Right cardiac atrium (tissue), 5 donors: Measurements from ENCODE around the gene THBS4. TPM values are rescaled to one million over a fixed set of nuclear protein-coding genes. Genes with fewer than 3 reads are reported as not detected.

Source experiments
- ATAC-seq, 2 donors: fragments of 200-7000 bp; cut with Tn5 transposase; one replicate each; pipeline versions ENCODE4 v1.8.0 to v1.9.1; 2020; ENCODE audit warnings: moderate library complexity in 2 of 2, mild to moderate bottlenecking in 1 of 2
- DNase-seq, 3 donors: peaks; one replicate each; pipeline ENCODE4 v3.0.0-alpha.2; 2020
- H3K27ac ChIP-seq: one replicate; pipeline ENCODE4 v1.5.1; 2013; ENCODE audit warnings: mild to moderate bottlenecking, low read length, control low read depth, moderate library complexity
- H3K27me3 ChIP-seq: one replicate; pipeline ENCODE4 v1.6.1; 2013; ENCODE audit not compliant: control insufficient read depth, insufficient read depth
- H3K4me1 ChIP-seq: one replicate; pipeline ENCODE4 v1.6.1; 2013; ENCODE audit warnings: low read length; ENCODE audit not compliant: control insufficient read depth, insufficient read depth
- H3K4me3 ChIP-seq: one replicate; pipeline ENCODE4 v1.5.1; 2013; ENCODE audit warnings: low read length, control low read depth
- H3K9me3 ChIP-seq: one replicate; pipeline ENCODE4 v1.6.1; 2013; ENCODE audit warnings: low read length; ENCODE audit not compliant: control insufficient read depth
- WGBS: extraction: QIAGEN DNeasy Blood & Tissue Kit; methylation state at CpG from one replicate; pipeline ENCODE4 v1.1.7; 2013; 5-methylcytosine and 5-hydroxymethylcytosine counted together
- intact Hi-C, 4 donors: fragments of 100-400 bp; cut with DNase I; formaldehyde crosslinking; loops; one replicate each; pipeline versions ENCODE4 v1.11.0 to v1.14.0; 2022 to 2023
- polyA plus RNA-seq: library from polyadenylated mRNA; stranded (reverse); fragments of 200-250 nt; gene quantifications from one replicate; pipeline ENCODE4 v1.2.3, GENCODE V29; 2013
- total RNA-seq, 4 donors: library from RNA; stranded (reverse); fragmentation: NEBNext Ultra II Directional; extraction: Animal tissue kit (Norgen Biotek cat#: 25700); gene quantifications; one replicate each; pipeline ENCODE4 v1.2.1, GENCODE V29; 2021
- donor health status: healthy with polysubstance abuse.
- donor health status: DM: no; HTN: yes; CAD: no.
- donor health status: DM: no; HTN: no; CAD: no.
- donor health status: DM: no; HTN: yes; CAD: no; lungs with severe emphysema.
- donor health status: DM: yes; HTN: yes; CAD: no.

Gene THBS4
- total and polyA plus RNA-seq, 5 donors, result 2.6 to 9.1 (median 4.5) TPM

DNA sequence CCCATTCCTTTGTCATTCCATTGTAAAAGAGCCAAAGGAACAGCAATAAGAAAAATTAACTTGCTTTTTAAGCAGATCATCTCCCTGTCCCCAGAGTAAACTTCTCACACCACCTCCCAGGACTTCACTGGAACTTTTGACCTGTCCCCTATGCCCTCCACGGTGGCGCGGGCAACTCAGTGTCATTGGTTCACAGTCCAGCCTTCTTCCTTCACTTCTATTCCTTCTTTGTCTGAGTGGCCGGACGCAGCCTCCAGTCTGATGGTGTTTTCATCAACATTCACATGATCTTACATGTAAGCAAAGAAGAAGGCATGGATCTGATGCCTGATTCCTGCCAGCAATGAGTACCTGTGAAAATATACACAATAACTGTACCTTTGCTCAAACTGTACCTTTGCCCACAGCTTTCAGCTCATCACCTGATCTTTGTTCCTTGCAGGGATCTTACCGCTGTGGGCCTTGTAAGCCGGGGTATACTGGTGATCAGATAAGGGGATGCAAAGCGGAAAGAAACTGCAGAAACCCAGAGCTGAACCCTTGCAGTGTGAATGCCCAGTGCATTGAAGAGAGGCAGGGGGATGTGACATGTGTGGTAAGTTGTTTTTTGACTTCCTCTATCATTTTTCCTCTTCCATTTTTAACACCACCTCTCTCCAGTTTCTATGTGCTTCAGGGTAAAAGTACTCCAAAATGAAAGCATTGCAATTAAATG, 32.5 kb downstream of the THBS4 start:
- Histone ChIP-seq H3K4me3 (no peak overlapping the region), H3K27ac (no peak overlapping the region), H3K9me3 (no peaks in the 10 kb centered on the region), H3K27me3 (no peaks in the 10 kb centered on the region), H3K4me1 (peaks cover 5% of the 10 kb centered on the region)
- ATAC-seq (no peak), DNase-seq (no peak)
- intact Hi-C loops, result no loop called here
- WGBS, result 90% methylated on average over 8 of the region's 8 CpGs

DNA sequence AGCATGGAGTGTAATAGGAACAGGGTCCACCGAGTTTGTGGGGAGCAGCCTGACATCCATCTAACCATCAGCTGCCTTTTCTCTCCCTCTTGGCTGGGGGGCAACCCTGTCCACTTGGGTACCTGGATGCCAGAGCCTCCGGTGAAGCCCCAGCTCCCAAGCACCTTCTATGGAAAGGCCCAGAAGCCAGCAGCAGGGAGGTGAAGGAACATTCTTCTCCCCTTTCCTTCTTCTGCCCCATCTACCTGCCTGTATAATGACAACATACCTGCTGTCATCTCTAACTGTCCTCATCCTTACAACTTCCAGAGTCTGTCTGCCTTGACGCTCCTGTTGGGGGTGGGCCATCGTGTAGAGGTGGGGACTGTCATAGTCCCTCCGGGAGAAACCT, 33.1 kb downstream of the THBS4 start:
- Histone ChIP-seq H3K4me1 (peaks cover 5% of the 10 kb centered on the region), H3K9me3 (no peaks in the 10 kb centered on the region), H3K4me3 (no peak overlapping the region), H3K27me3 (no peaks in the 10 kb centered on the region), H3K27ac (no peak overlapping the region)
- WGBS, result 96% methylated on average over 5 of the region's 5 CpGs
- intact Hi-C loops, result no loop called here
- ATAC-seq, result no peak
- no peak for DNase-seq

DNA sequence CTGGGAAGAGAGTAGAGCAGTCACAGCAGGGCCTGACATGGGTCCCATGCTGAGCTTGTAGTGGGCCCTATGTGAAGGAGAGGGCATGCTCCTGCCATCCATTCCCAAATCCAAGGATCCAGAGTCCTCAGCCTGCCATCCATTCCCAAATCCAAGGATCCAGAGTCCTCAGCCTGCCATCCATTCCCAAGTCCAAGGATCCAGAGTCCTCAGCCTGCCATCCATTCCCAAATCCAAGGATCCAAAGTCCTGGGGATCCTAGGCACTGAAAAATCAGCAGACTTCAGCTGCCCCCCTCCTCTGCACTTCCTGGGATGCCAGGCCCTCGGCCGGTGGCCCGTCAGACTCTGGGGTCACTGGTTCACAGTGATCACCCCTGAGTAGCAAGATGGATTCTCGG, 33.6 kb downstream of the THBS4 start:
- ATAC-seq, result no peak
- 59% methylated on average over 4 of the region's 4 CpGs for WGBS
- Histone ChIP-seq H3K9me3 (no peaks in the 10 kb centered on the region), H3K4me3 (no peak overlapping the region), H3K4me1 (peaks cover 5% of the 10 kb centered on the region), H3K27me3 (no peaks in the 10 kb centered on the region), H3K27ac (no peak overlapping the region)
- intact Hi-C loops, result no loop called here
- DNase-seq, result no peak

DNA sequence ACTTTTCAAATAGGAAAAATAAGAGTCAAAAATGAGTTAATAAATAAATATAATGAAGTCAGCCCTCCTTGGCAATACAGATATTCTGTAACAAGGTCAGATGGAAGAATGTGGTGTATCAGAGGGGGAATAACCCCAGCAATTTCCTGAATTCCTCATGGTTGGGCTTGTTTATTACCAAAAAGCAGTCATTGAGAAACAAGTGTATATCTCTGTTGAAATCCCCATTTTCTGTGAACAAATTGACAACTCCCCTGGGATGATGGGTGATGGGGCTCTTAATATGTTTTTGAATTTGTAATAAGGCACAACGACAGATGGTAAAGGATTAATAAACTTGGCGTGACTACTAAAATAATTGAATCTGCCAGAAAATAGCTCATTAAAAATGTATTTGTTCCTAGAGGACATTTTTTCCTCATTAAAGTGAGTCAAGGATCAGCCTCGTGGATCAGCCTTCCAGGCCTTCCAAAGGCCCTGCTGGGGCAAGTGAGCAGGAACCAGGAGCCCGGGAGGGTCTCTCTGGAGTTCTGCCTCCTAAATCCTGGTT, 34.2 kb downstream of the THBS4 start:
- intact Hi-C loops, result no loop called here
- DNase-seq (no peak), ATAC-seq (no peak)
- no peak overlapping the region for H3K4me3 ChIP-seq
- no peaks in the 10 kb centered on the region for H3K27me3 ChIP-seq
- H3K27ac ChIP-seq, result peak overlapping the region; percentile 31
- no peaks in the 10 kb centered on the region for H3K9me3 ChIP-seq
- WGBS, result 40% methylated on average over 4 of the region's 4 CpGs
- peaks cover 5% of the 10 kb centered on the region for H3K4me1 ChIP-seq

DNA sequence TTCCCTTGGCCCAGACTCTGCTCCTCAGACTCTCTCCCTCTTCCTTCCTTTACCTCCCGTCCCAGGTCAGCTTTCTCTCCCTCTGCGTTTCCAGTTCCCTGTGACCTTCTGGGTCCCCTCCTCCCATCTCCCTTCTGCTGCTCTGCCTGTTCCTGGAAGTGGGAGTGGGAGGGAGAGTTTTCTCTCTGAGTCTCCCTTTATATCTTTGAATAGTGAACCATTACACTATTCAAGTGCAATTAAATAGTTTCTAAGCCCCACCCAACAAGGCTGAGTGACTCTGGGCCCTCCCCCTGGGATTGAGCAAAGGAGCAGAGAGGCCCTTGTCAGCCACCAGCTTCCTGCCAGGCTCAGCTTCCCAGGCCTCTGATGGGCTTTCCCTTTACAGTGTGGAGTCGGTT, 34.8 kb downstream of the THBS4 start:
- intact Hi-C loops, result no loop called here
- 38% methylated on average over 3 of the region's 3 CpGs for WGBS
- peak; percentile 70 to 80 for ATAC-seq
- Histone ChIP-seq H3K4me3 (no peak overlapping the region), H3K27me3 (no peaks in the 10 kb centered on the region), H3K9me3 (no peaks in the 10 kb centered on the region), H3K4me1 (peaks cover 5% of the 10 kb centered on the region), H3K27ac (no peak overlapping the region)
- peak in 1 of 3 donors; percentile 34 for DNase-seq

DNA sequence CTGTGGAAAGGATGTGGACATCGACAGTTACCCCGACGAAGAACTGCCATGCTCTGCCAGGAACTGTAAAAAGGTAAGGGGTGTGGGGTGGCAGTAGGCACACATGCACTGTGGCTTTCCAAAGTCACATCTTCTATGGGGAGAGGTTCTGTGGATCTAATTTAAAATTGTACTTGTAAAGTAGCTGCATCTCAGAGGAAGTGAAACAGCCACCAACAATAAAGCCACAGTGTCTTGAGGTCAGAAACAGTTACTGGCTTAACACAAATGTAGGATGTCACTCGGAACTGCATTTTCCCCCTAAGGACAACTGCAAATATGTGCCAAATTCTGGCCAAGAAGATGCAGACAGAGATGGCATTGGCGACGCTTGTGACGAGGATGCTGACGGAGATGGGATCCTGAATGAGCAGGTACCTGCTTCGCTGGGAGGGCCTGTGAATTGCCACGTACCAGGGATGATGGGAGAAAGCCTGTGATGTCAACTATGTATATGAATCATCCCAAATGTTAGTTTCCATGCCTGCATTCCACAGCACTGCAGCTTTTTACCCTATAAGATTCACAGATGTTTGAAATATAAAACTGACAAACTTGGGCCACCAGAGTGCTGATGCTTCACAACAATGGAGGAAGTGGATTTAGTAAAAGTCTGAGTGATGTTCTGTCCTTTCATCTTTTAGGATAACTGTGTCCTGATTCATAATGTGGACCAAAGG, 35.3 kb downstream of the THBS4 start:
- ATAC-seq (no peak), DNase-seq (no peak)
- Histone ChIP-seq H3K9me3 (no peaks in the 10 kb centered on the region), H3K4me3 (no peak overlapping the region), H3K27me3 (no peaks in the 10 kb centered on the region), H3K27ac (no peak overlapping the region), H3K4me1 (peaks cover 5% of the 10 kb centered on the region)
- intact Hi-C loops, result no loop called here
- WGBS, result 67% methylated on average over 10 of the region's 10 CpGs

DNA sequence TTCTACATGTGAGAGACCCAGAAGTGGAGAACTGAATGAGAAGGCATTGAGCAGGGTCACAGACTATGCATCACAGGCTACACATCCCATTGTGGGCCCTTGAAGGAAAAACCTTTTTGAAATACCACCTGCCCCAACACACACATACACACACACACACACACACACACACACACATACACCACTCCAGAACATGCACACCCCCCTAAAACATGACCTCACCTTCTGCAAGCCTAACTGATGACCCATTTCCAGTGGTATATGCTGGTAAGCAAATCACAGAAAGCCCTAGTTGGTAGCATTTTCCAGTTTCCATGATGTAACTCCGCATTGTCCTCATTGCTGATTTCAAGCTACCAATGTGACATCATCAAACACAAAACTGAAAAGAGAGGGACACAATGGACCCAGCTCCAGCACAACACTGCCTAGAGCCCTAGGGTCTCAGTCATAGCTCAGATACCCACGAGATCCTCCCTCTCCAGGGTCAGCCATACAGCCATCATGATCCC, 36.4 kb downstream of the THBS4 start:
- intact Hi-C loops, result no loop called here
- H3K9me3 ChIP-seq, result no peaks in the 10 kb centered on the region
- no peak overlapping the region for H3K4me3 ChIP-seq
- H3K27ac ChIP-seq, result no peak overlapping the region
- no peaks in the 10 kb centered on the region for H3K27me3 ChIP-seq
- ATAC-seq (no peak), DNase-seq (no peak)
- 92% methylated on average over 2 of the region's 2 CpGs for WGBS
- H3K4me1 ChIP-seq, result peaks cover 5% of the 10 kb centered on the region

DNA sequence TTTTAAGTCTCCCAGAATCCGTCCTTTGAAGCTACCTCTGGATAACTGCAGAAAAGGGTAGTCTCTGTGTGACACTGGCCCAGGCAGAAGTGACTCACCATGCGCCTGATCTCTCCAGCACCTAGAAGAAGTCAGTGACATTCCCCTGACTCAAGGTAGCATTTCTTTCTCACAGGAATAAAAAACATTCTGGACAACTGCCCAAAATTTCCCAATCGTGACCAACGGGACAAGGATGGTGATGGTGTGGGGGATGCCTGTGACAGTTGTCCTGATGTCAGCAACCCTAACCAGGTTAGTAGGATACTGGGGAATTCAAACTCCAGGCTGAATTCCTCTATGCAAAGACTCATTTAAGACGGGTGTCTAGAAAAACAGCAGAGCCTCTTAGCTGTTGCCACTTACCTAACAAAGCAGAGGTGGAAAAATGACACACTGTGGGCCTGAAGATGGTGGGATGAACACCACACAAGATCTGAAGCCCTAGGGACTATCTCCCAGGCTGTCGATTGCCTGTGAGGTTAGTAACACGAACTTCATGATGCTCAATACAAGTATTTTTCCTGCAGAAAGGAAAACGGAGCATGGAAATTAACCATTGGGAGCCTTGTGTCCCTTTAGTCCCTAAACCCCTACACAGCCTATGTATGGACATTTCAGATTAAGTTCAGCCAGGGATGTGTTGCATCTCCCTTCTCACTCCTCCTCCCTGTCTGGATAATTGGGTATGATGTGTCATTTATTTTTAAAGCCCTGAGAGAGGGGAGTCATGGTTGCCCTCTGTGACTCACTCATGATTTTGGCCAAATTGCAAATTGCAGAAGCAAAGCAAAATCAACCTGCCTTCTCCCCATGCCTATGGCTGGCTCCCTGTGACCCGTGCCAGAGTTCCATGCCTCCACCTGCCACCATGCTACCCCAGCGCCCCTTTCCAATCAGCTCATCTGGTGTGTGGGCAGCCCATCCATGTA, 37.2 kb downstream of the THBS4 start:
- no peak for ATAC-seq
- DNase-seq, result no peak
- Histone ChIP-seq H3K27me3 (no peaks in the 10 kb centered on the region), H3K9me3 (no peaks in the 10 kb centered on the region), H3K27ac (no peak overlapping the region), H3K4me1 (peaks cover 7% of the 10 kb centered on the region), H3K4me3 (no peak overlapping the region)
- 84% methylated on average over 10 of the region's 10 CpGs for WGBS
- intact Hi-C loops, result no loop called here

DNA sequence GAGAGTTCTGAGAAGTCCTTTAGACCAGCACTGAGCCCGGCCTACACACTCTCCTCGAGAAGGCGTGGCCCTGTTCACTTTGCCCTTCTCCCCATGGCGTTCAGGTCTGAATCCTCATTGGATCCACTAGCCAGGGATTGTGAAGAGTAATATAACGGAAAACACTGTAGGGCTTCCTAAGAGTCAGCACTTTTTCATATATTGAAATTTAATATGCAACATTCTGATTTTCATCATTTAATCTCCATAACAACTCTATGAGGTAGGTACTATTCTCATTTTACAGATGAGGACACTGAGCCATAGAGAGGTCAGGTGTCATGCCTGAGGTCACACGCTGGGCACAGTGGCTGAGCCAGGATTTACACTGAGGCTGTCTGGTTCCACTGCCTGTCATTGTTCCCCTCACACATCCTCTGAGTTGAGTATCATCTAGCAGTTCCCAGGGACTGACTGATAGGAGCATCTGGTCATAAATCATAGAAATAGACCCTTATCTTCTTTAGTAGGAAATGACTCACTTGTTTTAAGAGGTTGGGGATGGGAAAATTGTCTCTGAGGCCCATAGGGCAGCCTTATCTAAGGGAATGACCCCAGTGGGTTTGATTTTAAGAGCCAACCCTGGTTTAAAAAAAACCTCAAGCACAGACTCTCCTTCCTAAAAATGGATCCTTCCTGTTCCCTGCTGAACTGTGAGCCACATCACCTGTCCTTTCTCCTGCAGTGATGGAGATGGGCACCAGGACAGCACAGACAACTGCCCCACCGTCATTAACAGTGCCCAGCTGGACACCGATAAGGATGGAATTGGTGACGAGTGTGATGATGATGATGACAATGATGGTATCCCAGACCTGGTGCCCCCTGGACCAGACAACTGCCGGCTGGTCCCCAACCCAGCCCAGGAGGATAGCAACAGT, 41.2 kb downstream of the THBS4 start:
- Histone ChIP-seq H3K9me3 (no peaks in the 10 kb centered on the region), H3K4me1 (peaks cover 2% of the 10 kb centered on the region), H3K27ac (no peak overlapping the region), H3K27me3 (no peaks in the 10 kb centered on the region), H3K4me3 (no peak overlapping the region)
- intact Hi-C loops, result no loop called here
- ATAC-seq (peak; percentile 53 to 69), DNase-seq (no peak)
- WGBS, result 74% methylated on average over 10 of the region's 10 CpGs
